ENCODE data around the gene CRMP1. TPM values are rescaled to one million over a fixed set of nuclear protein-coding genes. Genes with fewer than 3 reads are reported as not detected.

The CRMP1 gene
- total RNA-seq, 2 donors from 2014 or later = 1.3 to 1.6 TPM

- Histone ChIP-seq H3K36me3 (replicated peaks in 1 of 2; ENCODE audit: insufficient read depth in 1 of 2, low read depth in 2 of 2) (no peaks in the 10 kb centered on the region), H3K27ac (no peak overlapping the region), H3K9me3 (peaks cover 0 to 9% (median 0%) of the 10 kb centered on the region in 3 donors), H3K27me3 (no peaks in the 10 kb centered on the region), H3K4me1 (peaks cover 3% of the 10 kb centered on the region), H3K4me3 (no peak overlapping the region)
- DNase-seq (no peak), ATAC-seq (no peak)
- no peak for TF ChIP-seq CTCF (IDR thresholded peaks at IDR 0.05)
- no peak for TF ChIP-seq POLR2A (IDR thresholded peaks at IDR 0.05)
- 91% methylated on average over 9 of the region's 9 CpGs for whole genome bisulfite sequencing, 2 donors
- intact Hi-C loops (cut with DNase I) = no loop called here
Observed at GRCh38 chr4:5780831-5781480, 111.9 kb downstream of the CRMP1 start.

- intact Hi-C loops (cut with DNase I) = no loop called here
- no peak for DNase-seq
- H3K4me3 ChIP-seq = no peak overlapping the region
- peaks cover 0 to 9% (median 0%) of the 10 kb centered on the region in 3 donors for H3K9me3 ChIP-seq
- H3K27me3 ChIP-seq = no peaks in the 10 kb centered on the region
- WGBS, 2 donors = 94 to 100% methylated on average over 1 of the region's 1 CpG
- no peaks in the 10 kb centered on the region for H3K36me3 ChIP-seq (replicated peaks in 1 of 2; ENCODE audit: insufficient read depth in 1 of 2, low read depth in 2 of 2)
- H3K4me1 ChIP-seq = no peaks in the 10 kb centered on the region
- no peak overlapping the region for H3K27ac ChIP-seq
- TF ChIP-seq CTCF (IDR thresholded peaks at IDR 0.05) = no peak
- no peak for TF ChIP-seq POLR2A (IDR thresholded peaks at IDR 0.05)
- no peak for ATAC-seq
Observed at GRCh38 chr4:5776510-5776909, 116.4 kb downstream of the CRMP1 start.

GRCh38 chr4:5774416-5775036 lies 118.4 kb downstream of the CRMP1 start:
- no peaks in the 10 kb centered on the region for H3K4me1 ChIP-seq
- no peak overlapping the region for H3K4me3 ChIP-seq
- no peaks in the 10 kb centered on the region for H3K36me3 ChIP-seq (replicated peaks in 1 of 2; ENCODE audit: insufficient read depth in 1 of 2, low read depth in 2 of 2)
- ATAC-seq (no peak), DNase-seq (no peak)
- H3K27ac ChIP-seq = no peak overlapping the region
- no peak for TF ChIP-seq CTCF (IDR thresholded peaks at IDR 0.05)
- TF ChIP-seq POLR2A (IDR thresholded peaks at IDR 0.05) = no peak
- peaks cover 0 to 9% (median 0%) of the 10 kb centered on the region in 3 donors for H3K9me3 ChIP-seq
- intact Hi-C loops (cut with DNase I) = no loop called here
- 92 to 97% methylated on average over 2 of the region's 2 CpGs for WGBS, 2 donors
- H3K27me3 ChIP-seq = no peaks in the 10 kb centered on the region

GRCh38 chr4:5773271-5773555 lies 119.7 kb downstream of the CRMP1 start:
- Histone ChIP-seq H3K4me3 (no peak overlapping the region), H3K27ac (no peak overlapping the region), H3K36me3 (replicated peaks in 1 of 2; ENCODE audit: insufficient read depth in 1 of 2, low read depth in 2 of 2) (no peaks in the 10 kb centered on the region), H3K27me3 (no peaks in the 10 kb centered on the region), H3K4me1 (no peaks in the 10 kb centered on the region), H3K9me3 (peaks cover 0 to 9% (median 0%) of the 10 kb centered on the region in 3 donors)
- no peak for ATAC-seq
- intact Hi-C loops (cut with DNase I) = no loop called here
- no peak for DNase-seq
- WGBS, 2 donors = 92 to 100% methylated on average over 2 of the region's 2 CpGs
- TF ChIP-seq CTCF (IDR thresholded peaks at IDR 0.05) (no peak), POLR2A (IDR thresholded peaks at IDR 0.05) (no peak)

Measured in body of pancreas (tissue), 4 donors.